Adrenal gland (tissue), 12 donors: Measurements from ENCODE around the gene COL6A1. TPM values are rescaled to one million over a fixed set of nuclear protein-coding genes. Genes with fewer than 3 reads are reported as not detected.
"Not testable (repeated sequence)": the region's sequence is repeated elsewhere in the genome, so short reads cannot be mapped to it uniquely, and the experiment has no call there.

ENCODE experiments used
- DNase-seq, 7 donors: peaks; one replicate each; pipeline ENCODE4 v3.0.0-alpha.2; 2019 to 2020
- H3K27ac ChIP-seq, 5 donors: fragments of 200-600 bp; sonication (generic) in 4 of 5; 1 replicate in 3 of 5; 2 replicates in 2 of 5; pipeline versions ENCODE4 v1.5.1 to v1.8.0; 2016 to 2020; ENCODE audit warnings: mild to moderate bottlenecking in 1 of 5
- H3K27me3 ChIP-seq: fragments of 200-600 bp; 2 replicates; pipeline ENCODE4 v1.8.0; 2021
- H3K36me3 ChIP-seq, 2 donors: fragments of 200-600 bp; replicated peaks in 1 of 2; 1 replicate in 1 of 2; 2 replicates in 1 of 2; pipeline versions ENCODE4 v1.5.1 to v1.8.0; 2018 to 2022
- H3K4me1 ChIP-seq, 2 donors: fragments of 200-600 bp; replicated peaks in 1 of 2; 1 replicate in 1 of 2; 2 replicates in 1 of 2; pipeline versions ENCODE4 v1.5.1 to v1.8.0; 2018 to 2021
- H3K4me3 ChIP-seq, 4 donors: fragments of 200-600 bp; sonication (generic) in 3 of 4; one replicate each; pipeline ENCODE4 v1.5.1; 2016 to 2018
- H3K9me3 ChIP-seq, 3 donors: fragments of 200-600 bp; sonication (generic) in 1 of 3; replicated peaks in 1 of 3; 1 replicate in 2 of 3; 2 replicates in 1 of 3; pipeline versions ENCODE4 v1.5.1 to v1.8.0; 2016 to 2021
- POLR2A ChIP-seq, 2 donors: fragments of 450-650 bp; IDR thresholded peaks; one replicate each; pipeline ENCODE4 v1.6.1; 2017; ENCODE audit warnings: antibody characterized with exemption in 2 of 2, mild to moderate bottlenecking in 2 of 2, moderate library complexity in 1 of 2
- WGBS, 4 donors: extraction: QIAGEN DNeasy Blood & Tissue Kit in 2 of 4; methylation state at CpG; one replicate each; pipeline versions ENCODE4 v1.1.5 to v1.1.7; 2013 to 2017; 5-methylcytosine and 5-hydroxymethylcytosine counted together
- intact Hi-C, 2 donors: fragments of 100-400 bp; cut with DNase I; formaldehyde crosslinking; loops; one replicate each; pipeline versions ENCODE4 v1.14.1 to v1.15.0; 2022 to 2023
- polyA plus RNA-seq, 3 donors: library from polyadenylated mRNA; stranded (reverse); fragments of 200-250 nt in 2 of 3; fragments of 350-450 nt in 1 of 3; fragmentation: Illumina TruSeq in 1 of 3; extraction: RNeasy Lipid Tissue Mini Kit (QIAGEN cat#74804) in 1 of 3; gene quantifications; one replicate each; pipeline ENCODE4 v1.2.3, GENCODE V29; 2013 to 2014
- total RNA-seq, 9 donors: library from RNA; depleted of rRNA in 4 of 9; stranded (reverse); fragments of >200 nt in 4 of 9; fragments of 120-200 nt in 1 of 9; fragmentation: NEBNext Ultra II Directional in 1 of 9; extraction: Animal tissue kit (Norgen Biotek cat#: 25700) in 1 of 9; gene quantifications; one replicate each; pipeline versions ENCODE4 v1.1.0 to v1.2.4, GENCODE V29; 2013 to 2023
- TF ChIP-seq, protein P1 (sequence below), 6 experiments: fragments of 450-650 bp in 4 of 6; fragments of 200-600 bp in 2 of 6; sonication (generic) in 1 of 6; IDR thresholded peaks; 1 replicate in 5 of 6; 2 replicates in 1 of 6; pipeline versions ENCODE4 v1.5.1 to v1.8.0; 2016 to 2021; ENCODE audit warnings: antibody characterized with exemption in 6 of 6, mild to moderate bottlenecking in 2 of 6, moderate library complexity in 1 of 6
- donor health status: healthy with polysubstance abuse.
- donor health status: Bipolar disorder and iron deficiency.
- donor health status: DM: yes; HTN: yes; CAD: no.
- donor health status: DM: no; HTN: no; CAD: no.
- donor health status: DM: no; HTN: no; CAD: no.
- donor health status: DM: yes; HTN: yes; CAD: no.

The COL6A1 gene
- total and polyA plus RNA-seq, 12 donors = 22.3 to 490 (median 151) TPM

DNA sequence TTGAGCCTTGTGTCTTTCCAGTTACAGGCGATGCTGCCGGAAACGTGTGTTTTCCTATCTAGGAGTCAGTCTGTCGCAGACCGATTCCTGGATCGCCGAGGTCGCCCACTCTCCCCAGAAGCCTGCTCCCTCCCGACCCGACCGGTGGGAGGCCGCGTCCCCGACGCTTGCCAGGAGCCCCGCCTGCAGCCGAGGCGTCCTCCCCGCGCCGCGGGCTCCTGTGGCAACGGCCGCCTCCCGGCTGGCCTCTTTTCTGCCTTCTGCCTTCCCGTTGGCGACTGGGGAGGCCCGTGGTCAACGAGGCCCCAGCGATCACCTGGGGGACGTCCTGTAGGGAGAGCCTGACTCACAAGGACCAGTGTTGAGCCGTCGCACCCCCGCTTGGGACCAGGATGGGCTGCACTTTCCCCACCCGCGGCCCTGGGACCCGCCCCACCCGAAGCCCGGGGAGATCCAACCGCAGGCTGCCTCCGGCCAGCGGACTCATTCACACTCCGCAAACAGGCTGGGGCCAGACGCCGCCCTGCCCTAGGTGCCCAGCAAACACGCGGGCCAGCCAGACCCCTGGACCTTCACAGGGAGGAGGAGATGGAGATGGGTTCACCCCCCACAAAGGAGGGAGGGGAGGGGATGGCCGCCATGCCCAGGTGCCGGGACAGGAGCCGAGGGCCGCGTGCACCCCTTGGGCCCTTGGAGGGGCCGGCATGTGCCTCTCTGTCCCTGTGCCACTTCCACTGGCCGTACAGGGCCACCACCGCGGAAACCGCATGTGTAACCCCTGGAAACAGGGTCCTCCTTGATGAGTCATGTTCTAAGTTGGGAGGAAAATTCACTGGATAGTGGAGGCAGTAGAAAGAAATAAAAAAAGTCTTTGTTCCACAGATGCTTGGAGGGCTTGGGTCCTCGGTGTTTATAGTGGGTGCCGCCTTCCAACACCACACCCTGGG lies 7.2 kb upstream of the COL6A1 start:
- H3K36me3 ChIP-seq = no peaks in the 10 kb centered on the region
- H3K4me3 ChIP-seq = peak overlapping the region; percentile 1 to 63 (median 36)
- intact Hi-C loops = loop anchor here in 1 of 2 donors (10.0 kb wide), 1 partner anchor 120 kb away; the partner anchor contains the start of gene COL6A2
- no peaks in the 10 kb centered on the region for H3K9me3 ChIP-seq
- H3K27ac ChIP-seq = peak overlapping the region in 4 of 5 donors; percentile 51 to 93 (median 85)
- WGBS, 4 donors = 4 to 39% (median 9%) methylated on average over 8 to 59 of the region's 59 CpGs
- TF ChIP-seq, protein P1, sequence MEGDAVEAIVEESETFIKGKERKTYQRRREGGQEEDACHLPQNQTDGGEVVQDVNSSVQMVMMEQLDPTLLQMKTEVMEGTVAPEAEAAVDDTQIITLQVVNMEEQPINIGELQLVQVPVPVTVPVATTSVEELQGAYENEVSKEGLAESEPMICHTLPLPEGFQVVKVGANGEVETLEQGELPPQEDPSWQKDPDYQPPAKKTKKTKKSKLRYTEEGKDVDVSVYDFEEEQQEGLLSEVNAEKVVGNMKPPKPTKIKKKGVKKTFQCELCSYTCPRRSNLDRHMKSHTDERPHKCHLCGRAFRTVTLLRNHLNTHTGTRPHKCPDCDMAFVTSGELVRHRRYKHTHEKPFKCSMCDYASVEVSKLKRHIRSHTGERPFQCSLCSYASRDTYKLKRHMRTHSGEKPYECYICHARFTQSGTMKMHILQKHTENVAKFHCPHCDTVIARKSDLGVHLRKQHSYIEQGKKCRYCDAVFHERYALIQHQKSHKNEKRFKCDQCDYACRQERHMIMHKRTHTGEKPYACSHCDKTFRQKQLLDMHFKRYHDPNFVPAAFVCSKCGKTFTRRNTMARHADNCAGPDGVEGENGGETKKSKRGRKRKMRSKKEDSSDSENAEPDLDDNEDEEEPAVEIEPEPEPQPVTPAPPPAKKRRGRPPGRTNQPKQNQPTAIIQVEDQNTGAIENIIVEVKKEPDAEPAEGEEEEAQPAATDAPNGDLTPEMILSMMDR (IDR thresholded peaks at IDR 0.05) = no peak
- TF ChIP-seq POLR2A (IDR thresholded peaks at IDR 0.05) = no peak
- H3K4me1 ChIP-seq = peaks cover 13 to 33% of the 10 kb centered on the region in 2 donors
- no peaks in the 10 kb centered on the region for H3K27me3 ChIP-seq
- DNase-seq = peak in 4 of 7 donors; percentile 32 to 70 (median 50)

DNA sequence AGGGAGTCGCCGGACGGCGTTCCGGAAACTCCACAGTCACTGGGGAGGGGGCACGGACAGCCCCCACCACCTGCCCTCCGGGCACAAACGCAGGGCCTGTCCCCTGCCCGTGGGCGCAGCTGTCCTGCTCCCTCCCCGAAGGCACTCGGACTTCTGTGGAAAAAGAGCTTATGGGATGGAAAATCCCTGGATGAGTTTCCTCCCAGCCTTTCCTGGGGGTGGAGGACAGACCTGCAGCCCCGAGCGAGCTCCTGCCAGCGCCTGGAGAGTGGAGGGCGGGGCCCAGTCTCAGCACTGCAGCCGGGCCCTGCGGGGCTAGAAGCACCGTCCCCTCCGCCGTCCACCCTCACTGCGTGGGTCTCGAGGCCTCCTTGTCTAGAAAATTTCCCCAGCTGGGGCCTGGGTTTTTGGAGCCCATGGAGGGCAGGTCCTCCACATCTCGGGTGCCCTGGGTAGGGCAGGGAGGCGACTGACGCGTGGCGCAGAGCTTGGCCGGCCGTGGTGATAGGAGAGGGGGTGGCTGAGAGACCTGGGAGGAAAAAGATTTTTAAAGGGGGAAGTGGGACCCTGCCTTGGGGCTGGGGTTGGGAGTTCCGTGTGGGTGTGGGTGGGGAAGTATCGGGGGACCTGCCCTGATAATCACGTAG lies 6.4 kb upstream of the COL6A1 start:
- H3K36me3 ChIP-seq = no peaks in the 10 kb centered on the region
- peak overlapping the region in 1 of 4 donors; percentile 63 for H3K4me3 ChIP-seq
- DNase-seq = peak in 1 of 7 donors; percentile 28
- no peaks in the 10 kb centered on the region for H3K9me3 ChIP-seq
- intact Hi-C loops = loop anchor here in 1 of 2 donors (10.0 kb wide), 1 partner anchor 120 kb away; the partner anchor contains the start of gene COL6A2
- H3K27ac ChIP-seq = peak overlapping the region in 3 of 5 donors; percentile 51 to 93 (median 87)
- no peaks in the 10 kb centered on the region for H3K27me3 ChIP-seq
- 47 to 61% (median 57%) methylated on average over 22 to 33 of the region's 33 CpGs for WGBS, 4 donors
- H3K4me1 ChIP-seq = peaks cover 13 to 33% of the 10 kb centered on the region in 2 donors
- TF ChIP-seq, protein P1 (IDR thresholded peaks at IDR 0.05) = no peak
- TF ChIP-seq POLR2A (IDR thresholded peaks at IDR 0.05) = no peak

DNA sequence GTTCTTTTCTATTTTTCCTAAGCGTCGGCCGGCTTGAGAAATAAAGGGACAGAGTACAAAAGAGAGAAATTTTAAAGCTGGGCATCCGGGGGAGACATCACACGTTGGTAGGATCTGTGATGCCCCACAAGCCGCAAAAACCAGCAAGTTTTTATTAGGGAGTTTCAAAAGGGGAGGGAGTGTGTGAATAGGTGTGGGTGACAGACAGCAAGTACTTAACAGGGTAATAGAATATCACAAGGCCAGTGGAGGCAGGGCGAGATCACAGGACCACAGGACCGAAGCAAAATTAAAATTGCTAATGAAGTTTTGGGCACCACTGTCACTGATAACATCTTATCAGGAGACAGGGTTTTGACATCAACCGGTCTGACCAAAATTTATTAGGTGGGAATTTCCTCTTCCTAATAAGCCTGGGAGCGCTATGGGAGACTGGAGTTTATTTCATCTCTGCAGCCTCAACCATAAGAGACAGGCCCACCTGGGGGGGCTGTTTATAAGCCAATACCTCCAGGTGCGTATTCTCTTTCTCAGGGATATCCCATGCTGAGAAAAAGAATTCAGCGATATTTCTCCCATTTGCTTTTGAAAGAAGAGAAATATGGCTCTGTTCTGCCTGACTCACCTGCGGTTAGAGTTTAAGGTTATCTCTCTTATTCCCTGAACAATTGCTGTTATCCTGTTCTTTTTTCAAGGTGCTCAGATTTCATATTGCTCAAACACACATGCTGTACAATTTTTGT lies 5.7 kb upstream of the COL6A1 start:
- WGBS, 4 donors = 64 to 77% (median 72%) methylated on average over 12 to 13 of the region's 13 CpGs
- not testable (repeated sequence) for H3K9me3 ChIP-seq, H3K36me3 ChIP-seq, H3K27me3 ChIP-seq, DNase-seq, H3K4me3 ChIP-seq
- Histone ChIP-seq H3K4me1 (peaks cover 14 to 33% of the 10 kb centered on the region in 2 donors), H3K27ac (peak overlapping the region in 1 of 5 donors; percentile 93)
- intact Hi-C loops = loop anchor here in 1 of 2 donors (10.0 kb wide), 1 partner anchor 119 kb away; the partner anchor contains the start of gene COL6A2

DNA sequence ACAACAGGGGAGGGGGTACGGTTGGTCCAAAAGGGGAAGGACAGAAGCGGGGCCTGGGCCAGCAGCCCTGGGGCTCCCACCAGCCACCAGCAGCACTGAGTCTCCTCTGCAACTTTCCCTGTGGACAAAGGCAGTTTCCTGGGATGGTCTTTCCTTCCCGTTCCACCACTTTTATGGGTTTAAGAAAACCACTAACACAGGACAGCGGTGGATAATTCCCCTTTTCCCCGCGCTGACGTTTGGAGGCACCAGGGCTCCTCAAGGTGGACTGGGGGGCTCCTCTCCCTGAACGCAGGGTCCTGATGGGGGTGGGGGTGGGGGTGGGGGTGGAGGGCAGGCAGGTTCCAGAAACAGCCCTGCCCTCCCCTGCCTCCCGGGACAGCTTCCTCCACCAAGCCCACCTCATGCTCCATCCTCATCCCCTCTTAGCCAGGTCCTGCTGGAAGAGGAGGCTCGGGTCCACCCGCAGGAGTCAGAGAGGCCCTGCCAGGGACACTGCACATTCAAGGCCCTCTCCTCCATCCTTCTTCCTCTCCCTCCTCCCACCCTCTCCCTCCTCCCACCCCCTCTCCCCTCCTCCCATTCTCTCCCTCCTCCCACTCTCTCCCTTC lies 4.8 kb upstream of the COL6A1 start:
- Histone ChIP-seq H3K27ac (peak overlapping the region in 1 of 5 donors; percentile 29), H3K36me3 (no peaks in the 10 kb centered on the region), H3K27me3 (no peaks in the 10 kb centered on the region), H3K9me3 (no peaks in the 10 kb centered on the region), H3K4me1 (peaks cover 16 to 28% of the 10 kb centered on the region in 2 donors), H3K4me3 (no peak overlapping the region)
- DNase-seq = no peak
- intact Hi-C loops = loop anchor here in 1 of 2 donors (10.0 kb wide), 1 partner anchor 118 kb away; the partner anchor contains the start of gene COL6A2
- 60 to 66% (median 61%) methylated on average over 10 to 11 of the region's 11 CpGs for WGBS, 4 donors
- TF ChIP-seq, protein P1 (IDR thresholded peaks at IDR 0.05) = no peak
- no peak for TF ChIP-seq POLR2A (IDR thresholded peaks at IDR 0.05)
